Stimulated activated naive CD8-positive, alpha-beta T cell treated with anti-CD3 and anti-CD28 coated beads, Interleukin-15, amount 100 ng/mL, for 72 hours (primary cell): Measurements from ENCODE around the gene GJA9.

Experiments
- ATAC-seq: fragments of 150-1000 bp; cut with Tn5 transposase; 2 replicates; pipeline ENCODE4 v1.10.0; 2021; ENCODE audit warnings: mild to moderate bottlenecking, moderate library complexity
- DNase-seq, 2 donors: peaks; one replicate each; pipeline ENCODE4 v3.0.0; 2021 to 2022
- H3K27ac Mint-ChIP-seq, 2 donors: one replicate each; pipeline ENCODE4 v1.8.0; 2022; ENCODE audit warnings: mild to moderate bottlenecking in 2 of 2, mixed read lengths in 2 of 2, moderate library complexity in 2 of 2
- H3K27me3 Mint-ChIP-seq: one replicate; pipeline ENCODE4 v1.8.0; 2022; ENCODE audit warnings: mixed read lengths
- H3K4me1 Mint-ChIP-seq: one replicate; pipeline ENCODE4 v1.8.0; 2022; ENCODE audit warnings: mild to moderate bottlenecking, mixed read lengths
- H3K4me3 Mint-ChIP-seq, 2 donors: one replicate each; pipeline ENCODE4 v1.8.0; 2022; ENCODE audit warnings: mild to moderate bottlenecking in 2 of 2, mixed read lengths in 2 of 2, moderate library complexity in 1 of 2
- H3K9me3 Mint-ChIP-seq, 2 donors: one replicate each; pipeline ENCODE4 v1.8.0; 2022; ENCODE audit warnings: mixed read lengths in 2 of 2

GJA9 gene

GRCh38 chr1:38892976-38893375, 11.6 kb upstream of the GJA9 start:
- H3K9me3 Mint-ChIP-seq, result no peaks in the 10 kb centered on the region
- no peak for ATAC-seq
- no peaks in the 10 kb centered on the region for H3K27me3 Mint-ChIP-seq
- H3K4me3 Mint-ChIP-seq, result no peak overlapping the region
- no peak for DNase-seq
- no peak overlapping the region for H3K27ac Mint-ChIP-seq
- no peaks in the 10 kb centered on the region for H3K4me1 Mint-ChIP-seq

GRCh38 chr1:38891753-38892152, 10.4 kb upstream of the GJA9 start:
- Mint-ChIP-seq H3K4me1 (no peaks in the 10 kb centered on the region), H3K4me3 (no peak overlapping the region), H3K9me3 (no peaks in the 10 kb centered on the region), H3K27ac (no peak overlapping the region), H3K27me3 (no peaks in the 10 kb centered on the region)
- no peak for DNase-seq
- ATAC-seq, result no peak

- H3K4me3 Mint-ChIP-seq, result no peak overlapping the region
- no peak for ATAC-seq
These were observed 8.2 kb upstream of the GJA9 start for GRCh38 chr1:38889589-38889988.

GRCh38 chr1:38888423-38889333, 7.3 kb upstream of the GJA9 start:
- ATAC-seq (no peak), DNase-seq (no peak)
- no peak overlapping the region for H3K4me3 Mint-ChIP-seq
- peak overlapping the region in 1 of 2 donors; percentile 13 for H3K27ac Mint-ChIP-seq
- no peaks in the 10 kb centered on the region for H3K9me3 Mint-ChIP-seq
- H3K4me1 Mint-ChIP-seq, result no peaks in the 10 kb centered on the region
- H3K27me3 Mint-ChIP-seq, result no peaks in the 10 kb centered on the region

More at GRCh38 chr1:38889589-38889988, 8.2 kb upstream of the GJA9 start:
- Mint-ChIP-seq H3K9me3 (no peaks in the 10 kb centered on the region), H3K27me3 (no peaks in the 10 kb centered on the region), H3K4me1 (no peaks in the 10 kb centered on the region), H3K27ac (no peak overlapping the region)
- no peak for DNase-seq

- Mint-ChIP-seq H3K27me3 (no peaks in the 10 kb centered on the region), H3K27ac (no peak overlapping the region), H3K9me3 (no peaks in the 10 kb centered on the region), H3K4me1 (no peaks in the 10 kb centered on the region), H3K4me3 (no peak overlapping the region)
- no peak for ATAC-seq
- DNase-seq, result no peak
These were observed 3.7 kb upstream of the GJA9 start for GRCh38 chr1:38885092-38885491.

- H3K27ac Mint-ChIP-seq, result no peak overlapping the region
- ATAC-seq, result no peak
These were observed 5.6 kb downstream of the GJA9 start for GRCh38 chr1:38875811-38876210.

GRCh38 chr1:38873027-38873969, 8.1 kb downstream of the GJA9 start, which contains the start of gene MYCBP:
TSS of gene MYCBP (minus strand) at chr1:38873348. CDS start at chr1:38873305, 43 bp downstream.
- ATAC-seq (peak; percentile 100), DNase-seq (peak; percentile 98)
- Mint-ChIP-seq H3K27ac (peak within 1 kb of the TSS; percentile 78 to 92), H3K27me3 (no peaks in the 10 kb centered on the region), H3K9me3 (no peaks in the 10 kb centered on the region), H3K4me3 (peak within 1 kb of the TSS; percentile 91 to 95), H3K4me1 (peaks cover 35% of the 10 kb centered on the region)

More at GRCh38 chr1:38875811-38876210, 5.6 kb downstream of the GJA9 start:
- H3K4me1 Mint-ChIP-seq, result peaks cover 29% of the 10 kb centered on the region
- H3K27me3 Mint-ChIP-seq, result no peaks in the 10 kb centered on the region
- H3K4me3 Mint-ChIP-seq, result no peak overlapping the region
- no peak for DNase-seq
- H3K9me3 Mint-ChIP-seq, result no peaks in the 10 kb centered on the region

- DNase-seq, result peak; percentile 30 to 50
- H3K4me3 Mint-ChIP-seq, result peak overlapping the region; percentile 91 to 95
- peak; percentile 53 for ATAC-seq
- peaks cover 35% of the 10 kb centered on the region for H3K4me1 Mint-ChIP-seq
- no peaks in the 10 kb centered on the region for H3K9me3 Mint-ChIP-seq
- H3K27me3 Mint-ChIP-seq, result no peaks in the 10 kb centered on the region
- peak overlapping the region; percentile 72 to 92 for H3K27ac Mint-ChIP-seq
These were observed 8.9 kb downstream of the GJA9 start for GRCh38 chr1:38872401-38873026.

GRCh38 chr1:38870996-38871395, 10.4 kb downstream of the GJA9 start:
- ATAC-seq (no peak), DNase-seq (no peak)
- Mint-ChIP-seq H3K27ac (peak overlapping the region in 1 of 2 donors; percentile 82), H3K4me1 (peaks cover 35% of the 10 kb centered on the region), H3K9me3 (no peaks in the 10 kb centered on the region), H3K4me3 (peak overlapping the region in 1 of 2 donors; percentile 95), H3K27me3 (no peaks in the 10 kb centered on the region)

- ATAC-seq (no peak), DNase-seq (no peak)
- Mint-ChIP-seq H3K4me1 (peaks cover 19% of the 10 kb centered on the region), H3K4me3 (no peak overlapping the region), H3K27me3 (no peaks in the 10 kb centered on the region), H3K9me3 (no peaks in the 10 kb centered on the region), H3K27ac (no peak overlapping the region)
These were observed 14.2 kb downstream of the GJA9 start for GRCh38 chr1:38867208-38867607.

- no peak for DNase-seq
- Mint-ChIP-seq H3K27me3 (no peaks in the 10 kb centered on the region), H3K4me3 (no peak overlapping the region), H3K9me3 (no peaks in the 10 kb centered on the region), H3K4me1 (peaks cover 19% of the 10 kb centered on the region), H3K27ac (no peak overlapping the region)
- no peak for ATAC-seq
These were observed 16.2 kb downstream of the GJA9 start for GRCh38 chr1:38865112-38865715.

GRCh38 chr1:38860454-38860795, 21.0 kb downstream of the GJA9 start:
- Mint-ChIP-seq H3K27ac (peak overlapping the region; percentile 63 to 75), H3K9me3 (no peaks in the 10 kb centered on the region), H3K4me3 (peak overlapping the region; percentile 82 to 87), H3K27me3 (no peaks in the 10 kb centered on the region), H3K4me1 (peaks cover 35% of the 10 kb centered on the region)
- DNase-seq, result no peak
- no peak for ATAC-seq

GRCh38 chr1:38859561-38860453, 21.6 kb downstream of the GJA9 start, which contains the start of gene RRAGC:
TSS of gene RRAGC (minus strand) at chr1:38859772. CDS start at chr1:38859646, 126 bp downstream.
- Mint-ChIP-seq H3K27ac (peak within 1 kb of the TSS; percentile 80 to 99), H3K9me3 (no peaks in the 10 kb centered on the region), H3K4me1 (peaks cover 40% of the 10 kb centered on the region), H3K4me3 (peak within 1 kb of the TSS; percentile 82 to 87), H3K27me3 (no peaks in the 10 kb centered on the region)
- ATAC-seq, result peak; percentile 98
- DNase-seq, result peak; percentile 99
